Activated CD4-positive, alpha-beta T cell treated with anti-CD3 and anti-CD28 coated beads for 48 hours (primary cell): ENCODE data around the gene ZNF594.
A peak's percentile ranks its signal among the peaks of the same experiment; 100 is the strongest.
"Not testable (repeated sequence)": the region's sequence is repeated elsewhere in the genome, so short reads cannot be mapped to it uniquely, and the experiment has no call there.

Experiments used
- DNase-seq: peaks from one replicate; pipeline ENCODE4 v3.0.0-alpha.2; 2020

The ZNF594 gene

DNA sequence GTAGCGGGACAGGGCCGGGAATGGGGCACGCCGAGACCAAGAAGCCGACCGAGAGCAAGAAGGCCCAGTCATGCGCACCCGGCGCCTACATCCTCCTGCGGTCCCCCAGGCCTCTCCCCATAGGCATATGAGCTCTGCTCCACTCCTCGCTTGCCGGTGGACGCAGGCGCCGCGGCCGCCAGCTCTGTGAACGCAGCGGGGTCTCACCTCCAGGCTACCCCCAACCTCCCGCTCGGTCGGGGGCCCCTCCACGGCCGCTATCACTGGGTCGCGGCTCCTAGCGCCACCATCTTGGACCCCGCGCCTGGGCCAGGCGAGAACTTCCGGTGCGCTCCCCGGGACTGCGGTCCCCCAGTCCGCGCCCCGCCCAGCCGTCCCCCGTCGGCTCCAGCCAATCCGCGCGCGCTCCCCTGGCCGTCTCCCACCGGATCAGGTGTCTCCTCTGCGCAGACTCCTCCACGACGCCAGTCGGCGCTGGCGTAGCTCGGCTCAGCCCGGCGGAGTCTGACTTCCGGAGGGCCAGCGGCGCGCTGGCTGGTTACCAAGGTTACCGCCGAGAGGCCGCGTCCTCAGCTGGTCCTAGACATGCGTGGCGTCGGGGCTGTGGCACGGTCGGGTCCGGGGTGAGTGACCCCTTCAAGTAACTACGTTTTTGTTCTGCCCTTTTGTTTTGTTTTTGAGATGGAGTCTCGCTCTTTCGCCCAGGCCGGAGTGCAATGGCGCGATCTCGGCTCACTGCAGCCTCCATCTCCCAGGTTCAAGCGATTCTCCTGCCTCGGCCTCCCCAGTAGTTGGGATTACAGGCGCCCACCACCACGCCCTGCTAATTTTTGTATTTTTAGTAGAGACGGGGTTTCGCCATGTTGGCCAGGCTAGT is at the start of gene ZNF594:
ZNF594 (minus strand) TSS at position 328 of the 877 bp plus-strand sequence. CDS start 7,612 bp downstream, outside the sequence.
- DNase-seq: peak; percentile 99

DNA sequence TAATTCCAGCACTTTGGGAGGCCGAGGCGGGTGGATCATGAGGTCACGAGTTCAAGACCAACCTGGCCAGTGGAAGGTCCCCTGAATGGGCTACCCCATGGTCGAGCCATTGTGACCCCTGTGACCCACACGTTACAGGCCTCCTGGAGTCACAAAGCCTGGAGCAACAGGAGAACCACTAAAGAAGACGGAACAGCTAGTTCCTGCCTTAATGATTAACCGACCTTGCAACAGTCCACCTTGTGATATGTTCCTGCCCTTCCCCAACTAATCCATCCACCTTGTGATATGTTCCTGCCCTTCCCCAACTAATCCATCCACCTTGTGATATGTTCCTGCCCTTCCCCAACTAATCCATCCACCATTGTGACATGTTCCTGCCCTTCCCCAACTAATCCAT is 48.1 kb upstream of the ZNF594 start:
- DNase-seq: not testable (repeated sequence)

DNA sequence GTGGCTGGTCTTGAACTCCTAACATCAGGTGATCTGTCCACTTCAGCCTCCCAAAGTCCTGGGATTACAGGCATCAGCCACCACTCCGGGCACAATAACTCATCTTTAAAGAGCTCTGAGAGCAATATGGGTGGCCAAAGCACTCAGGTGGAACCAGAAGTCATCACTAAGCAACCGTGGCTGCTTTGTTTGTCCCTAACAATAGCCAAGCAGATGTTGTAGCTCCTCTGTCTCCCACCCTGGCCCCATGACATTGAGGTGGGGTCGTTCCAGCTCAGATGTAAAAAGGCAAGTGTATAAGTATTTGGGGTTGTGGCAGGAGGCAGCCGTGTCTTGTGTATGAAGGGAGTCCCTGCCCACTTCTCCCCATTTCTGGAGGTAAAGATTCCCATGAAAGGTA is 46.7 kb upstream of the ZNF594 start:
- DNase-seq: no peak

DNA sequence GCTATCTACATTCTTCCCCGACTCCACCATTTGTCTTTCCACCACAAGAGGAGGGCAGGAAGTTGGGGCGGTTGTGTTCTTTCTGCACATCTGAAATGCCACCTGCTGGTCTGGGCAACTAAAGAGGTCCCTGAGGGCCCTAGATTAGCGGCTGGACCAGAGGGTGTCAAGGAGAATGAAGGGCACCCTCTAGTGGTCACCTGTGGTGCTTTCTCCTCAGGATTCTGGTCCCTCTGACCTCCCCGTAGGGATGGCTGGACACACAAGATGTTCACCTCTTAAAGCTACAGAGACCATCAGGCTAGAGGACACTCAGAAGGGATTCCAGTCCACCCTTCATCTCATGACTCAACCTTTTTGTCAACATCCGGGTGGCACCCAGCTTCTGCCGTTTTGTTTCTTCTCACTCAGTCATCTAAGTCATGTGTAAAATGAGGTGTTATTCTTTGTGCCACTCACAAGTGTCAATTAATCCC is 45.9 kb upstream of the ZNF594 start:
- DNase-seq: peak; percentile 66

DNA sequence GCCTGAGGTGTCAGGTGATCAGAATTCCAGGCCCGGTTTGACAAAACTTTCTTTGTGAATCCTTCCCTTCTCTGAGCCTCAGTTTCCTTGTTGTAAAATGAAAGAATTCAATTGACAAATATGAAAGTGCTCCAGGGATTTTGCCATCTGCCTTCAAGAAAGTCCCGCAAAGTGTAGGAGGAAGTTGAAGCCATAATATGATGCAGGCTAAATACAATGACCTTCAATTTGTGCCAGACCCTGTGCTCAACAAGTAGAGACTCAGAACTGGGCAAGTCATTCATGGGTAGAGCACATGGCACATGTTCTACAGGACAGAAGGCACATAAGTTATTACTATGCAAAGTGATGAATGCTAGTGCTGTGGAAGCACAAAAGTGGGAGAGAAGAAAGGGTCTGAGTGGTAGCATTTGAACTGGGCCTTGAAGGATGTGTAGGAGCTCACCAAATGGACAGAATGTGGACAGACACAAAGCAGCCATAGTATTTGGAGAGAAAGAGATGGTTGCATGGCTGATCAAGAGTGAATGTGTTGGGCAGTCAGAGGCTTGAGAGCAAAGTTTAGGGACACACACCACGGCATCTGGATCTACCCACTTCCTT is 45.4 kb upstream of the ZNF594 start:
- DNase-seq: no peak

DNA sequence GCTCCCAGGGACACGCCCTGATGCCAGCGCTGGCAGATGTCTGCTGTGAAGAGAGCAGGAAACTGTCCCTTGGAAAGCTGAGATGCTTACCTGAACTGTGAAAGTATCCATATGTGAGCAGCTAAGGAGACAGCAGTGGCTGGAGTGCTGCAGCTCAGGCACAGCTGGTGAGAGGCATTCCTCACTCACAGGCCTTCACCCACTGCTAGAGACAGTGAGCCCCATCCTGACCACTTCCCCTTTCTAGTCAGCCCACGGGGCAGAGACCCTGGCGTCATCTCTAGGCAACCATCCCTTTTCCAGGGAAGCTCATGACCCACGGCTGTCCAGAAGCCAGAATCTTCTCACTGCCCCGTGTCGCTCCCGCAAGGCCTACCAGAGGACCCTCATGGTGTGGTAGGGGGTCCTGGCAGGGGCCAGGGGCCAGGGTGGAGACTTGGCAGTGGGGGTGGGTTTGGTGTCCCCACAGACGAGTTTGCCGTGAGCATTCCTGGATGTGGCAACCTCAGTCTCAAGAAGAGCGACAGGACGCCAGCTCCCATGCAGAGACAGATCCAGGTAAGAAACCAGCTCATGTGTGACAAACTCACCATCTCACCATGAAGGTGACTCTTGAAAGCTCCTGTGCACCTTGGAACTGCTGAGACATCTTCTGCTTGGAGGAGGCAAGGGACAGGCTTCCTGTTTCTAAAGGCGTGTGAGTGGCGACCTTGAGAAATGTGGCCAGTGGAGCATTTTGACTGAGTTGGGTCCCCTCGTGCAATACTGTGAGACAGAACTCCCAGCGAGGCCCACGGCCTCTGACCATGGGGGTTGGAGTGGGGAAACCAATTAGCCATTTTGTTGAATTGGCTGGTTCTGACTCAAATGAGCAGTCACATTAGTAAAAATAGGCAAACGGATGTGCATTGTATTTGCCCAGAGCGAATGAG is 43.2 kb upstream of the ZNF594 start, which contains the start of gene SCIMP:
SCIMP (minus strand) TSS at position 216 of the 932 bp plus-strand sequence; CDS start at position 111, 105 bp downstream.
- DNase-seq: no peak

- DNase-seq: not testable (repeated sequence)
Measured at GRCh38 chr17:5233492-5233891, 41.8 kb upstream of the ZNF594 start.

DNA sequence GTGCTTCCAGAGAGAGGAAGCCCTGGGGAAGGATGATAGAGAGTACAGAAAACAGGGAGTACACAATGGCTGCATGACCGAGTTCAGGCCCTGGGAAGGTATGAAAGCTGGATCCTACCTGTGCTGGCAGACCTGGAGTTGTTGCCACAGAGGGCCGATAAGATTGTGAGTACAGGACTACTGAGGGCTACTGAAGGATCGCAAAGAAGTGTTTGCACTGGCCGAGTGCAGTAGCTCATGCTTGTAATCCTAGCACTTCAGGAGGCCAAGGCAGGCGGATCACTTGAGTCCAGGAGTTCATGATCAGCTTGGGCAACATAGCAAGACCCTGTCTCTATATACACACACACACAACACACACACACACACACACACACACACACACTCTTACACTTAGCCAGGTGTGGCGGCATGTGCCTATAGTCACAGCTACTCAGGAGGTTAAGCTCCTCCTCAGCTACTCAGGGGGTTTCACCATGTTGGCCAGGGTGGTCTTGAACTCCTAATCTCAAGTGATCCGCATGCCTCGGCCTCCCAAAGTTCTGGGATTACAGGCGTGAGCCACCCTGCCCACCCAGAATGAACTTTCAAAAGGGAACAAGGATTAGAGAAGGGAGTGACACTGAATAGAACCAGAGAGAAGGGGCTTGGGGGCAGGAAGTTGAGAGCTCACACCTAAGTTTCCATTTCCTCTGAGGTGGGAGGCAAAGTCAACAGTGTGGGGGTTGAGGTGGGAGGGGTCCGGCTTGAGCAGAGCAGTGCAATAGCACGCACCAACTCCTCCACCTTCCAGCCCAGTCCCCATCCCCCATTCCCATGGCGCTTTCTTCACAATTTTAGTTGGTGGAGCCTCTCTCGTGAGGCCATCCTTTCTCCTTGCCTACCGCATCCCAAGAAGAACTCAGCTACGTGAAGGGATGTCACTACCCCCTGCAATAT is 35.5 kb upstream of the ZNF594 start:
- DNase-seq: no peak

GRCh38 chr17:5225668-5226457 is 34.2 kb upstream of the ZNF594 start:
- no peak for DNase-seq

DNA sequence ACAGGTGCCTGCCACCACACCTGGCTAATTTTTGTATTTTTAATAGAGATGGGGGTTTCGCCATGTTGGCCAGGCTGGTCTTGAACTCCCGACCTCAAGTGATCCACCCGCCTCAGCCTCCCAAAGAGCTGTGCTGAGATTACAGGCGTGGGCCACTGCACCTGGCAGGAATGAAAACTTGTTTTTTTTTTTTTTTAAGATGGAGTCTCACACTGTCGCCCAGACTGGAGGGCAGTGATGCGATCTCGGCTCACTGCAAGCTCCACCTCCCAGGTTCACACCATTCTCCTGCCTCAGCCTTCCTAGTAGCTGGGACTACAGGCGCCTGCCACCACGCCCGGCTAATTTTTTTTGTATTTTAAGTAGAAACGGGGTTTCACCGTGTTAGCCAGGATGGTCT is 30.2 kb upstream of the ZNF594 start:
- DNase-seq: not testable (repeated sequence)

- no peak for DNase-seq
Measured at GRCh38 chr17:5220074-5220473, 28.4 kb upstream of the ZNF594 start.

- DNase-seq: no peak
Measured at GRCh38 chr17:5219536-5219935, 27.9 kb upstream of the ZNF594 start.

GRCh38 chr17:5217562-5217961 is 25.9 kb upstream of the ZNF594 start:
- not testable (repeated sequence) for DNase-seq

DNA sequence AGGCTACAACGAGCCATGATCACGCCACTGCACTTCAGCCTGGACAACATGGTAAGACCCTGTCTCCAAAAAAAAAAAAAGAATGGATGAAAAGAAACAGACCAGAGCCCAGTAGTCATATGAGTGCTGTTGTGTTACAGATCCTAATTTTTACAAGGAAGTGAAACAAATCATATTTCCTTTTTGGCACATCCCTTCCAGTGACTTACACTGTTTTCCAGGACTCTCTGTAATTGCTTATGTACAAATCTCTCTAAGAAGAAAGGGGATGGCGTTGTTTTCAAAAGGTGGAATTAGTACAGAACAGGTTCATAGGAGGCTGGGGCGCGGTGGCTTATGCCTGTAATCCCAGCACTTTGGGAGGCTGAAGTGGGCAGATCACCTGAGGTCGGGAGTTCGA is 19.8 kb upstream of the ZNF594 start:
- no peak for DNase-seq

DNA sequence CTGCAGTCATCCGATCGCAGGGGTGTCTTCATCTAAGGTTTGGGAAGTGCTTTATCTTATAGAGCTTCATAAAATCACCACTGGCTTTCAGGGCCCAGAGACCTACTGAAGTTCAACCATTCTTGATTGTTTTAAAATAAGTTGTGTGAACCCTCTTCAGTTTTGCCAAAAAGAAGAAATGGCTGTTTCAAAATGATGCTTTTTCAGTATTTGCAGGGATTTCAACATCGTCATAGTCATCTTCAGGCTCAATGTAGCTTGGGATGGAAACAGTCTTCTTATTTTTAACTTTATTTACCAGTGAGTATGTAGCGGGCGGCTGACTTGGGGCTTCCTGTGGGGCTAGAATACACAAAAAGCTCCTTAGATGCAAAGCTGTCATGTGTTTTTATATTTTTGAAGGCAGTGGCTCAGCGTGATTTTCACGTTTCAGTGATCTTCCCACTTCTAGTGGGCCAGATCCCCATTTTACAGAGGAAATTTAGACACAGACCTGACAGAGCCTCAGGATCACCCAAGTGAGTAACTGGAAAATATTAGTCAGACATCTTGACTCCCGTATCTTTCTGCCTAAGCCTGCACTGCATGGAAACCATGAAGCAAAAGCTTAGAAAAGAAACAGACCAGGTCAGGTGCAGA is 19.1 kb upstream of the ZNF594 start:
- no peak for DNase-seq

- DNase-seq: no peak
Measured at GRCh38 chr17:5210091-5210490, 18.4 kb upstream of the ZNF594 start.

GRCh38 chr17:5209396-5209795 is 17.7 kb upstream of the ZNF594 start:
- DNase-seq: no peak

- DNase-seq: no peak
Measured at GRCh38 chr17:5203908-5204294, 12.2 kb upstream of the ZNF594 start.

DNA sequence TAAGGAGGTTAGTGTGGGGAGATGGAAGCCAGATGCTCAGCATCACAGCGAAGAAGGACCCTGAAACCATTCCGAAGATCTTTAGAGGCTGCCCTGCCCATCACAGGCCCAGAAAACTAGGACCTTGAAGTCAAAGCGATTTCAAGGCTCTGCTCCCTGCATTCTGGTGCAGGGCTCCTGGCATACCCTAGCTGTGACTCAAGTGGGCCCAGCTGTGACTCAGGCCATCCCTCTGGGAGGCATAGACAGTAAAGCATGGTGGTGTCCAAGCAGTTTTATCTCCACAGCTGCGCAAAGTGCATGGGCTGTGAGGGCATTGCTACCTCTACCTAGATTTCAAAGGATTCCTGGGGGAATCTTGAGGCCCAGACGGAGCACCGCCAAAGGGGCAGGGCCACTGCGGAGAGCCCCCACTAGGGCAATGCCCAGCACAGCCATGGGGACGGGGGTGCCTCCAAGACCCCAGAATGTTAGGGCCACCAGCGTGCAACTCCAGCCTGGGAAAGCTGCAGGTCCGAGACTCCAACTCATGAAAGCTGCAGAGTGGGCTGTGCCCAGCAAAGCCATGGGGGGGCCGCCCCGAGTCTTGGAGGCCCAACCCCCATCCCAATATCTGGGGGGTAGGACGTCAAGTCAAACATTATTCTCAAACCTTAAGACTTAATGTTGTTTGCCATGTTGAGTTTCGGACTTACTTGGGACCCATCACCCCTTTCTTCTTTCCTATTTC is 11.7 kb upstream of the ZNF594 start:
- no peak for DNase-seq

- no peak for DNase-seq
Measured at GRCh38 chr17:5201011-5201410, 9.3 kb upstream of the ZNF594 start.
